EH (cell line): ENCODE data around the gene KXD1.
A peak's percentile ranks its signal among the peaks of the same experiment; 100 is the strongest.
"Not testable (repeated sequence)": the region's sequence is repeated elsewhere in the genome, so short reads cannot be mapped to it uniquely, and the experiment has no call there.

ENCODE experiments used
- DNase-seq: peaks from one replicate; pipeline ENCODE4 v3.0.0-alpha.2; 2015; ENCODE audit warnings: low read depth

KXD1 gene

GRCh38 chr19:18557411-18558201, at the start of gene KXD1:
Gene KXD1, plus strand, starts transcription at chr19:18557870. Its CDS starts 4,187 bp downstream, at chr19:18562057.
- peak; percentile 99 for DNase-seq

- no peak for DNase-seq
Observed at GRCh38 chr19:18508585-18508984, 49.1 kb upstream of the KXD1 start.

GRCh38 chr19:18510216-18510615, 47.5 kb upstream of the KXD1 start:
- no peak for DNase-seq

- peak; percentile 45 for DNase-seq
Observed at GRCh38 chr19:18513868-18514267, 43.8 kb upstream of the KXD1 start.

- peak; percentile 27 for DNase-seq
Observed at GRCh38 chr19:18514800-18515682, 42.6 kb upstream of the KXD1 start.

GRCh38 chr19:18515959-18516358, 41.7 kb upstream of the KXD1 start:
- no peak for DNase-seq

- no peak for DNase-seq
Observed at GRCh38 chr19:18517606-18518005, 40.1 kb upstream of the KXD1 start.

- DNase-seq: no peak
Observed at GRCh38 chr19:18518639-18519038, 39.0 kb upstream of the KXD1 start.

- DNase-seq: peak; percentile 87
Observed at GRCh38 chr19:18519962-18520847, 37.5 kb upstream of the KXD1 start.

- peak; percentile 18 for DNase-seq
Observed at GRCh38 chr19:18520848-18521691, 36.6 kb upstream of the KXD1 start.

GRCh38 chr19:18521692-18522123, 36.0 kb upstream of the KXD1 start, which contains the start of gene ELL:
Gene ELL, minus strand, starts transcription at chr19:18522070. Its CDS starts 15 bp downstream, at chr19:18522055.
- no peak for DNase-seq

- DNase-seq: peak; percentile 100
Observed at GRCh38 chr19:18522124-18522861, 35.4 kb upstream of the KXD1 start.

GRCh38 chr19:18522862-18523440, 34.7 kb upstream of the KXD1 start:
- not testable (repeated sequence) for DNase-seq

GRCh38 chr19:18523841-18524240, 33.8 kb upstream of the KXD1 start:
- DNase-seq: no peak

GRCh38 chr19:18526316-18526715, 31.4 kb upstream of the KXD1 start:
- no peak for DNase-seq

GRCh38 chr19:18529782-18530181, 27.9 kb upstream of the KXD1 start:
- peak; percentile 19 for DNase-seq

GRCh38 chr19:18531485-18531884, 26.2 kb upstream of the KXD1 start:
- DNase-seq: no peak

GRCh38 chr19:18532168-18532890, 25.3 kb upstream of the KXD1 start:
- DNase-seq: no peak

GRCh38 chr19:18533058-18533457, 24.6 kb upstream of the KXD1 start:
- no peak for DNase-seq
